GM18505 (cell line): Measurements from ENCODE around the gene APRT.

Source experiments
- ATAC-seq: cut with Tn5 transposase; IDR thresholded peaks from one replicate; pipeline ENCODE4 v1.9.1; 2021; ENCODE audit not compliant: unreplicated experiment
- POLR2A ChIP-seq: IDR thresholded peaks from 4 replicates; pipeline ENCODE4 v1.6.1; 2011; ENCODE audit warnings: borderline replicate concordance; ENCODE audit not compliant: insufficient read depth, insufficient read length; ENCODE audit errors: extremely low read depth

APRT gene

GRCh38 chr16:88810912-88811768 lies 588 bp downstream of the APRT start:
- TF ChIP-seq POLR2A, result peak; percentile 90
- ATAC-seq, result peak; percentile 49

DNA sequence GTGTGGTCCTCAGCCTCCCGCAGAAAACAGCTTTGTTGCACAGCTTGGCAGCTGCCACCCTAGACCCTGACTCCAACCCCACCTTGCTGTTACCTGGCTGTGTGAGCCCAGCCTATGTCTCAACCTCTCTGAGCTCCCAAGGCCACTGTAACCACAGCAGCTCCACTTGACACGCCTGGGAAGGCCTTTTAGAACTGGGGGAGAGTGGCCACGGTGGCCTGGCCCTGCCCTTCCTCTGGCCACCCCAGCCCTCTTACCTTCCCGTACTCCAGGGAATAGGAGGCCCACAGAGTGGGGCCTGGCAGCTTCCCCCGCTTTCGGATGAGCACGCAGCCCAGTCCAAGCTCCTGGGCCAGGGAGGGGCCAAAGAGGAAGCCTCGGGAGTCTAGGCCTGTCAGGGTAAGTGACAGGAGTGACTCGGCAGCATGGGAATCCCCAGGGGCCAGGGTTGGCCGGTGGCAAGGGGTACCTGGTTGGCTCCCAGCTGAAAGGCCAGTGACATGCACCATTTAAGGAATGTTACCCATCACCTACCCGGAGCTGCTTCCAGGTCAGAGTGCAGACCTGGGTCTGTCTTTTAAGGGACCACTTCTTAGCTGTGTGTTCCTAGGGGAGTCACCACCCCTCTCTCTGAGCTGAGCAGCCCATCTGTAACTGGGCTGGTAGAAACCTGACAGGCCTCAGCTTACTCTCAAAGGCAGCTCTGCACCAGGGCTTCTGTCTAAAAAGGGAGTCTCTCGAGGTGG lies 1.4 kb downstream of the APRT start:
- no peak for ATAC-seq
- TF ChIP-seq POLR2A, result peak; percentile 8

DNA sequence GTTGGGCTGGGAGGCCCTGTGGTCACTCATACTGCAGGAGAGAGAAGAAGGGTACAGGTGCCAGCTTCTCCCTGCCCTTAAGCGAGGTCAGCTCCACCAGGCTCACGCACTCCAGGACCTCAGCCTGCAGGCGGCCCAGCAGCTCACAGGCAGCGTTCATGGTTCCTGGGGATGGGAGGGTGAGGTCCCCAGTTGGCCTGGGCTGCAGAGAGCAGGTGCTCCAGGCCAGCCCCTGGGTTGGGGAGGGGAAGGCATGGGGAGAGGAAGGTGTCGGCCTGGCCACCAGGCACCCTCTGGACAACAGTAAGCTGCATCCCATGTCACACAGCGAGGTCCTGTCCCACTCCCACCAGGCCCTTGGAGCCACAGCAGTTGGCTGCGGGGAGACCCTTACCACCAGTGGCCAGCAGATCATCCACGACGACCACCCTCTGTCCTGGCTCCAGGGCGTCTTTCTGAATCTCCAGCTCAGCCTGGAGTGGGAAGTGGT lies 2.0 kb downstream of the APRT start:
- ATAC-seq, result no peak
- TF ChIP-seq POLR2A, result peak; percentile 28

- ATAC-seq, result no peak
- TF ChIP-seq POLR2A, result no peak
Observed at GRCh38 chr16:88809068-88809675, 2.6 kb downstream of the APRT start.

- ATAC-seq, result no peak
- TF ChIP-seq POLR2A, result peak; percentile 23
Observed at GRCh38 chr16:88807626-88808453, 3.9 kb downstream of the APRT start.

DNA sequence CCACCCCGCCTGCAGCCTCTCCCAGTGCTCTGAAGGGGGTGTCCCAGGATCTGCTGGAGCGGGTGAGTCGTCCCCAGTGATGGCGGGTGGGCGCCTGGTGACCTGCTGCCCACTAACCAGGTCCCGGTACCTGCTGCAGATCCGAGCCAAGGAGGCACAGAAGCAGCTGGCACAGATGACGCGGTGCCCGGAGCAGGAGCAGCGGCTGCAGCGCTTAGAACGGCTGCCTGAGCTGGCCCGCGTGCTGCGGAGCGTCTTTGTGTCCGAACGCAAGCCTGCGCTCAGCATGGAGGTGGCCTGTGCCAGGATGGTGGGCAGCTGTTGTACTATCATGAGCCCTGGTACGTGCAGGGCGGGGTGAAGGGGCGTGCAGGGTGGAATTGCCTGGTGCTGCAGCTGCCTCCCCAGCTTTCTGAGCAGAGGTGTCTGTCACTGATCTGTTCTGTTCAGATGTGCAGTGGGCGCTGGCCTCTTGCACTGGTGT lies 4.5 kb downstream of the APRT start:
- no peak for TF ChIP-seq POLR2A
- ATAC-seq, result no peak

GRCh38 chr16:88806491-88807111 lies 5.1 kb downstream of the APRT start:
- ATAC-seq, result no peak
- no peak for TF ChIP-seq POLR2A

GRCh38 chr16:88805887-88806393 lies 5.8 kb downstream of the APRT start:
- ATAC-seq, result no peak
- TF ChIP-seq POLR2A, result no peak

- TF ChIP-seq POLR2A, result no peak
- ATAC-seq, result no peak
Observed at GRCh38 chr16:88805340-88805715, 6.4 kb downstream of the APRT start.

DNA sequence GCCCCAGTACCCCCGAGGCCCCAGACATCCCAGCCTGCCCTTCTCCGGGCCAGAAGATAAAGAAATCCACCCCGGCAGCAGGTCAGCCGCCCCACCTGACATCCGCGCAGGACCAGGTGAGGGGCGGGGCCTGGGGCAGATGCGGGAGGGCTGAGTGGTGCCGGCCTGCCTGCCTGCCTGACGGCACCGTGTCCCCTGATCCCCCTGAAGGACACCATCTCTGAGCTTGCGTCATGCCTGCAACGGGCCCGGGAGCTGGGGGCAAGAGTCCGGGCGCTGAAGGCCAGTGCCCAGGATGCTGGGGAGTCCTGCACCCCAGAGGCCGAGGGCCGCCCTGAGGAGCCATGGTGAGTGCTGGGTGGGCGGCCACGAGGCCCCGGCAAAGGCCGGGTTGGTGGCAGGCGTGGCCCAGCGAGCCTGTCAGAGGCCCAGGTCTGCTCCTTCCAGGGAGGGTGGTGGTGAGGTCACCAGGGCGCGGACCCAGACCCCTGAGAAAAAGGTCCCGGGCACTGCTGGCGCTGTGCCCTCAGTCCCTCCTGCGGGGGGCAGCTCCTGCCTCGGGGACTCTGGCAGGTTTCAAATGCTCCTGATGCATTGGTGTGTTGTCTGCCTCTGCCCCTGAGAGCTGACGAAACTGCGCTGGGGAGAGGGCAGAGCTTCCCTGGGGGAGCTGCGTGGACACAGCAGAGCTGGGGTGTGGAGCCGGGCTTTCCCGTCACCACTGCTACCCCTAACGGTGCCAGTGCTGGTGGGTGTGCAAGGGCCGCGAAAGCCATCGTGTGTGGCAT lies 7.0 kb downstream of the APRT start:
- no peak for ATAC-seq
- peak; percentile 44 for TF ChIP-seq POLR2A

DNA sequence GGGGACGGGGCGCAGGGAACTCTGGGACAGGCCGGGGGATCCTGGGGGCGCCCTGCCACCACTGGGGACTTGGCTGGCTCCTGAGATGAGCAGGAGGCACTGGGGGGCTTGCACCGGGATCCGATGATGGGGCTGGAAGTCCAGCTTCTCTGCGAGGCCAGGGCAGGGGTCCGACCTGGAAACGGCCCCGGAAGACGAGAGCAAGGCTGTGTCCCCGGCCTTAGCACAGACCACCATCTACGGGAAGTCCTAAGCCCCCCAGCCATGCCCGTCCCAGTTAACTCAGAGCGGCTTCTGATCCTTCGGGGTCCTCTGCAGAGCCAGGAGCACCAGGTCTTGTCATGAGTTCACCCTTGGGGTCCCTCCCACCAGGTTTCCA lies 7.6 kb downstream of the APRT start:
- no peak for TF ChIP-seq POLR2A
- no peak for ATAC-seq
